Loucy (cell line): ENCODE data around the gene YTHDC2.
"Not testable (repeated sequence)": the region's sequence is repeated elsewhere in the genome, so short reads cannot be mapped to it uniquely, and the experiment has no call there.

ENCODE experiments used
- H2AFZ ChIP-seq: fragments of 200-600 bp; sonication (generic); 2 replicates; pipeline ENCODE4 v1.6.0; 2016; ENCODE audit warnings: antibody characterized with exemption, mild to moderate bottlenecking, low read length, moderate library complexity
- H3F3A ChIP-seq: fragments of 200-600 bp; 2 replicates; pipeline ENCODE4 v1.6.0; 2016; ENCODE audit warnings: antibody characterized with exemption, low read depth, mild to moderate bottlenecking
- H3K27me3 ChIP-seq: fragments of 200-600 bp; sonication (generic); 2 replicates; pipeline ENCODE4 v1.6.1; 2014; ENCODE audit warnings: low read length, mild to moderate bottlenecking; ENCODE audit not compliant: insufficient read depth, poor library complexity, severe bottlenecking
- H3K36me3 ChIP-seq: fragments of 200-600 bp; sonication (generic); 2 replicates; pipeline ENCODE4 v1.6.1; 2016; ENCODE audit warnings: low read length; ENCODE audit not compliant: insufficient read depth
- H3K4me1 ChIP-seq: fragments of 200-600 bp; sonication (generic); 2 replicates; pipeline ENCODE4 v1.5.1; 2014; ENCODE audit warnings: low read length, mild to moderate bottlenecking; ENCODE audit not compliant: insufficient read depth, poor library complexity, severe bottlenecking
- H3K4me2 ChIP-seq: fragments of 200-600 bp; sonication (generic); 2 replicates; pipeline ENCODE4 v1.6.0; 2014; ENCODE audit warnings: antibody characterized with exemption, low read length, low read depth, mild to moderate bottlenecking; ENCODE audit not compliant: poor library complexity, severe bottlenecking
- H3K4me3 ChIP-seq: fragments of 200-600 bp; sonication (generic); 2 replicates; pipeline ENCODE4 v1.5.1; 2014; ENCODE audit warnings: low read length, mild to moderate bottlenecking, mixed read lengths; ENCODE audit not compliant: poor library complexity, severe bottlenecking
- H3K79me2 ChIP-seq: fragments of 200-600 bp; sonication (generic); 2 replicates; pipeline ENCODE4 v1.6.1; 2014; ENCODE audit warnings: low read length; ENCODE audit not compliant: insufficient read depth
- H3K9ac ChIP-seq: fragments of 200-600 bp; sonication (generic); 2 replicates; pipeline ENCODE4 v1.6.0; 2014; ENCODE audit warnings: mild to moderate bottlenecking, low read depth, low read length, moderate library complexity; ENCODE audit not compliant: poor library complexity, severe bottlenecking
- H3K9me2 ChIP-seq: fragments of 200-600 bp; sonication (generic); replicated peaks from 2 replicates; pipeline ENCODE4 v1.6.1; 2016; ENCODE audit warnings: low read depth, low read length, mixed read lengths
- H3K9me3 ChIP-seq: fragments of 200-600 bp; sonication (generic); 2 replicates; pipeline ENCODE4 v1.6.1; 2014; ENCODE audit warnings: mild to moderate bottlenecking, antibody characterized with exemption, low read length, low read depth; ENCODE audit not compliant: insufficient read depth
- H4K20me1 ChIP-seq: fragments of 200-600 bp; sonication (generic); 2 replicates; pipeline ENCODE4 v1.6.0; 2014; ENCODE audit warnings: antibody characterized with exemption, low read length, mild to moderate bottlenecking; ENCODE audit not compliant: insufficient read depth, poor library complexity, severe bottlenecking
- EZH2phosphoT487 ChIP-seq: fragments of 200-600 bp; IDR thresholded peaks from 2 replicates; pipeline ENCODE4 v1.6.1; 2018; ENCODE audit warnings: antibody characterized with exemption, mild to moderate bottlenecking, moderate library complexity, borderline replicate concordance
- TF ChIP-seq, protein P1 (sequence below): fragments of 200-600 bp; sonication (generic); conservative IDR thresholded peaks from 2 replicates; pipeline ENCODE4 v1.5.1; 2014; ENCODE audit warnings: mild to moderate bottlenecking, antibody characterized with exemption, low read length

The YTHDC2 gene

GRCh38 chr5:113600255-113600905 lies 86.9 kb downstream of the YTHDC2 start:
- Histone ChIP-seq H3K4me1 (no peaks in the 10 kb centered on the region), H3K79me2 (no peaks in the 10 kb centered on the region), H2AFZ (no peak overlapping the region), H3K27me3 (no peaks in the 10 kb centered on the region), H3K9me3 (no peaks in the 10 kb centered on the region), H3K4me3 (no peak overlapping the region), H3K4me2 (no peak overlapping the region), H3K9ac (no peak overlapping the region), H3K36me3 (no peaks in the 10 kb centered on the region), H3K9me2 (no peaks in the 10 kb centered on the region), H3F3A (no peaks in the 10 kb centered on the region), H4K20me1 (no peaks in the 10 kb centered on the region)
- TF ChIP-seq, protein P1, sequence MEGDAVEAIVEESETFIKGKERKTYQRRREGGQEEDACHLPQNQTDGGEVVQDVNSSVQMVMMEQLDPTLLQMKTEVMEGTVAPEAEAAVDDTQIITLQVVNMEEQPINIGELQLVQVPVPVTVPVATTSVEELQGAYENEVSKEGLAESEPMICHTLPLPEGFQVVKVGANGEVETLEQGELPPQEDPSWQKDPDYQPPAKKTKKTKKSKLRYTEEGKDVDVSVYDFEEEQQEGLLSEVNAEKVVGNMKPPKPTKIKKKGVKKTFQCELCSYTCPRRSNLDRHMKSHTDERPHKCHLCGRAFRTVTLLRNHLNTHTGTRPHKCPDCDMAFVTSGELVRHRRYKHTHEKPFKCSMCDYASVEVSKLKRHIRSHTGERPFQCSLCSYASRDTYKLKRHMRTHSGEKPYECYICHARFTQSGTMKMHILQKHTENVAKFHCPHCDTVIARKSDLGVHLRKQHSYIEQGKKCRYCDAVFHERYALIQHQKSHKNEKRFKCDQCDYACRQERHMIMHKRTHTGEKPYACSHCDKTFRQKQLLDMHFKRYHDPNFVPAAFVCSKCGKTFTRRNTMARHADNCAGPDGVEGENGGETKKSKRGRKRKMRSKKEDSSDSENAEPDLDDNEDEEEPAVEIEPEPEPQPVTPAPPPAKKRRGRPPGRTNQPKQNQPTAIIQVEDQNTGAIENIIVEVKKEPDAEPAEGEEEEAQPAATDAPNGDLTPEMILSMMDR, result no peak
- no peak for TF ChIP-seq EZH2phosphoT487

DNA sequence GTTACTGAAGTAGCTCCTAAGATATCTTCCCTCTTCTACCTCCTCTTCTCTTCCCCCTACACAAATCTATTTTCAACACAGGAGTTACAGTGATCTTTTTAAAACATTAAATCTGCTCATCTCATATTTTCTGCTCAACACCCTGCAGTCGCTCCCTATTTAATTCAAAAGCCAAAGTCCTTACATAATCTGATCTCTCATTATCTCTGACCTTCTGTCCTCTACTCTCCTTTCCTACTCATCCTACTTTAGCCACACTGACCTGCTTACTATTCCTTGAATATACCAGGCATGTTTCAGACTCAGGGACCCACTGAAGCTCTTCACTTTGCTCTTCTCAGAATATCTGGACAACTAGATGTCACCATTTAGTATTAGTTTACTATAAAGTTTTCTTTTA lies 87.9 kb downstream of the YTHDC2 start:
- no peaks in the 10 kb centered on the region for H4K20me1 ChIP-seq
- TF ChIP-seq EZH2phosphoT487, result no peak
- TF ChIP-seq, protein P1, result no peak
- no peak overlapping the region for H3K4me2 ChIP-seq
- no peaks in the 10 kb centered on the region for H3K9me2 ChIP-seq
- no peak overlapping the region for H3K9ac ChIP-seq
- no peaks in the 10 kb centered on the region for H3F3A ChIP-seq
- H3K36me3 ChIP-seq, result no peaks in the 10 kb centered on the region
- no peak overlapping the region for H2AFZ ChIP-seq
- H3K79me2 ChIP-seq, result no peaks in the 10 kb centered on the region
- no peaks in the 10 kb centered on the region for H3K4me1 ChIP-seq
- no peak overlapping the region for H3K4me3 ChIP-seq
- no peaks in the 10 kb centered on the region for H3K9me3 ChIP-seq
- no peaks in the 10 kb centered on the region for H3K27me3 ChIP-seq

DNA sequence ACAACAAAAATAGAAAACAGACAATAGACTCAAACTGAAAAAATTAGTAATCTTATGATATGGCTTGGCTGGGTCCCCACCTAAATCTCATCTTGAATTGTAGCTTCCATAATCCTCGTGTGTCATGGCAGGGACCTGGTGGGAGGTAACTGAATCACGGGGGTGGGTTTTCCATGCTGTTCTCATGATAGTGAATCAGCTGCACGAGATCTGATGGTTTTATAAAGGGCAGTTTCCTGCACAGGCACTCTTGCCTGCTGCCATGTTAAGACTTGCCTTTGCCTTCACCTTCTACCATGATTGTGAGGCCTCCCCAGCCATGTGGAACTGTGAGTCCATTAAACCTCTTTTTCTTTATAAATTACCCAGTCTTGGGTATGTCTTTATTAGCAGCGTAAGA lies 89.8 kb downstream of the YTHDC2 start:
- not testable (repeated sequence) for H3K79me2 ChIP-seq, H3K4me1 ChIP-seq, H3K9ac ChIP-seq, H3K9me3 ChIP-seq, H3K36me3 ChIP-seq, H3K4me3 ChIP-seq, H3K9me2 ChIP-seq, H4K20me1 ChIP-seq, H3K4me2 ChIP-seq, H2AFZ ChIP-seq, H3F3A ChIP-seq, H3K27me3 ChIP-seq
